ENCODE data around the gene SUV39H1. TPM values are rescaled to one million over a fixed set of nuclear protein-coding genes. Genes with fewer than 3 reads are reported as not detected.
"Not testable (repeated sequence)": the region's sequence is repeated elsewhere in the genome, so short reads cannot be mapped to it uniquely, and the experiment has no call there.

SUV39H1 gene
- total RNA-seq, 1 donor from 2014 or later, result 2.6 TPM

GRCh38 chrX:48667509-48667908 is 29.0 kb upstream of the SUV39H1 start:
- Histone ChIP-seq H3K4me1 (ENCODE audit: control insufficient read depth in 3 of 3, insufficient read depth in 3 of 3, low read length in 3 of 3) (no peaks in the 10 kb centered on the region), H3K27ac (ENCODE audit: low read depth, low read length) (no peak overlapping the region), H3K4me3 (ENCODE audit: low read length in 3 of 3) (no peak overlapping the region), H3K36me3 (ENCODE audit: control insufficient read depth in 3 of 3, insufficient read depth in 3 of 3, low read length in 3 of 3) (no peaks in the 10 kb centered on the region), H3K27me3 (ENCODE audit: control insufficient read depth in 3 of 3, insufficient read depth in 3 of 3, low read length in 3 of 3) (no peaks in the 10 kb centered on the region), H3K9ac (ENCODE audit: low read depth in 1 of 3, low read length in 3 of 3) (no peak overlapping the region), H3K9me3 (ENCODE audit: control insufficient read depth in 3 of 3, low read length in 3 of 3) (no peaks in the 10 kb centered on the region)

GRCh38 chrX:48668187-48668586 is 28.3 kb upstream of the SUV39H1 start:
- not testable (repeated sequence) for H3K27ac ChIP-seq (ENCODE audit: low read depth, low read length); H3K9me3 ChIP-seq (ENCODE audit: control insufficient read depth in 3 of 3, low read length in 3 of 3); H3K9ac ChIP-seq (ENCODE audit: low read depth in 1 of 3, low read length in 3 of 3); H3K4me1 ChIP-seq (ENCODE audit: control insufficient read depth in 3 of 3, insufficient read depth in 3 of 3, low read length in 3 of 3); H3K36me3 ChIP-seq (ENCODE audit: control insufficient read depth in 3 of 3, insufficient read depth in 3 of 3, low read length in 3 of 3); H3K4me3 ChIP-seq (ENCODE audit: low read length in 3 of 3); H3K27me3 ChIP-seq (ENCODE audit: control insufficient read depth in 3 of 3, insufficient read depth in 3 of 3, low read length in 3 of 3)

GRCh38 chrX:48676106-48676892 is 20.2 kb upstream of the SUV39H1 start:
- Histone ChIP-seq H3K36me3 (ENCODE audit: control insufficient read depth in 3 of 3, insufficient read depth in 3 of 3, low read length in 3 of 3) (no peaks in the 10 kb centered on the region), H3K4me3 (ENCODE audit: low read length in 3 of 3) (peak overlapping the region; percentile 83 to 85 (median 83))

GRCh38 chrX:48676893-48677270 is 19.7 kb upstream of the SUV39H1 start:
- peak overlapping the region; percentile 84 to 88 (median 86) for H3K9ac ChIP-seq (ENCODE audit: low read depth in 1 of 3, low read length in 3 of 3)
- H3K4me1 ChIP-seq (ENCODE audit: control insufficient read depth in 3 of 3, insufficient read depth in 3 of 3, low read length in 3 of 3), result peaks cover 4 to 5% (median 5%) of the 10 kb centered on the region in 3 donors
- no peaks in the 10 kb centered on the region for H3K9me3 ChIP-seq (ENCODE audit: control insufficient read depth in 3 of 3, low read length in 3 of 3)
- peak overlapping the region; percentile 76 for H3K27ac ChIP-seq (ENCODE audit: low read depth, low read length)
- H3K27me3 ChIP-seq (ENCODE audit: control insufficient read depth in 3 of 3, insufficient read depth in 3 of 3, low read length in 3 of 3), result no peaks in the 10 kb centered on the region
- H3K4me3 ChIP-seq (ENCODE audit: low read length in 3 of 3), result peak overlapping the region; percentile 78 to 83 (median 80)
- no peaks in the 10 kb centered on the region for H3K36me3 ChIP-seq (ENCODE audit: control insufficient read depth in 3 of 3, insufficient read depth in 3 of 3, low read length in 3 of 3)

More at GRCh38 chrX:48676106-48676892, 20.2 kb upstream of the SUV39H1 start:
- peak overlapping the region; percentile 76 for H3K27ac ChIP-seq (ENCODE audit: low read depth, low read length)
- peaks cover 4 to 5% (median 5%) of the 10 kb centered on the region in 3 donors for H3K4me1 ChIP-seq (ENCODE audit: control insufficient read depth in 3 of 3, insufficient read depth in 3 of 3, low read length in 3 of 3)
- no peaks in the 10 kb centered on the region for H3K9me3 ChIP-seq (ENCODE audit: control insufficient read depth in 3 of 3, low read length in 3 of 3)
- no peaks in the 10 kb centered on the region for H3K27me3 ChIP-seq (ENCODE audit: control insufficient read depth in 3 of 3, insufficient read depth in 3 of 3, low read length in 3 of 3)
- H3K9ac ChIP-seq (ENCODE audit: low read depth in 1 of 3, low read length in 3 of 3), result peak overlapping the region; percentile 88 to 92 (median 88)

- Histone ChIP-seq H3K27me3 (ENCODE audit: control insufficient read depth in 3 of 3, insufficient read depth in 3 of 3, low read length in 3 of 3) (no peaks in the 10 kb centered on the region), H3K36me3 (ENCODE audit: control insufficient read depth in 3 of 3, insufficient read depth in 3 of 3, low read length in 3 of 3) (no peaks in the 10 kb centered on the region), H3K4me3 (ENCODE audit: low read length in 3 of 3) (peak overlapping the region; percentile 6 to 83 (median 78)), H3K4me1 (ENCODE audit: control insufficient read depth in 3 of 3, insufficient read depth in 3 of 3, low read length in 3 of 3) (peaks cover 4 to 5% (median 5%) of the 10 kb centered on the region in 3 donors), H3K27ac (ENCODE audit: low read depth, low read length) (no peak overlapping the region), H3K9ac (ENCODE audit: low read depth in 1 of 3, low read length in 3 of 3) (peak overlapping the region in 2 of 3 donors; percentile 86 to 88), H3K9me3 (ENCODE audit: control insufficient read depth in 3 of 3, low read length in 3 of 3) (no peaks in the 10 kb centered on the region)
These were observed 19.0 kb upstream of the SUV39H1 start for GRCh38 chrX:48677516-48677915.

- not testable (repeated sequence) for H3K27ac ChIP-seq (ENCODE audit: low read depth, low read length); H3K36me3 ChIP-seq (ENCODE audit: control insufficient read depth in 3 of 3, insufficient read depth in 3 of 3, low read length in 3 of 3); H3K4me3 ChIP-seq (ENCODE audit: low read length in 3 of 3)
These were observed 16.1 kb upstream of the SUV39H1 start for GRCh38 chrX:48680467-48680866.

GRCh38 chrX:48680925-48681324 is 15.6 kb upstream of the SUV39H1 start:
- not testable (repeated sequence) for H3K4me1 ChIP-seq (ENCODE audit: control insufficient read depth in 3 of 3, insufficient read depth in 3 of 3, low read length in 3 of 3); H3K36me3 ChIP-seq (ENCODE audit: control insufficient read depth in 3 of 3, insufficient read depth in 3 of 3, low read length in 3 of 3); H3K27ac ChIP-seq (ENCODE audit: low read depth, low read length); H3K27me3 ChIP-seq (ENCODE audit: control insufficient read depth in 3 of 3, insufficient read depth in 3 of 3, low read length in 3 of 3); H3K9me3 ChIP-seq (ENCODE audit: control insufficient read depth in 3 of 3, low read length in 3 of 3); H3K9ac ChIP-seq (ENCODE audit: low read depth in 1 of 3, low read length in 3 of 3); H3K4me3 ChIP-seq (ENCODE audit: low read length in 3 of 3)

More at GRCh38 chrX:48680467-48680866, 16.1 kb upstream of the SUV39H1 start:
- not testable (repeated sequence) for H3K4me1 ChIP-seq (ENCODE audit: control insufficient read depth in 3 of 3, insufficient read depth in 3 of 3, low read length in 3 of 3); H3K9me3 ChIP-seq (ENCODE audit: control insufficient read depth in 3 of 3, low read length in 3 of 3); H3K27me3 ChIP-seq (ENCODE audit: control insufficient read depth in 3 of 3, insufficient read depth in 3 of 3, low read length in 3 of 3); H3K9ac ChIP-seq (ENCODE audit: low read depth in 1 of 3, low read length in 3 of 3)

GRCh38 chrX:48681539-48682183 is 14.9 kb upstream of the SUV39H1 start:
- peaks cover 0 to 5% (median 4%) of the 10 kb centered on the region in 3 donors for H3K4me1 ChIP-seq (ENCODE audit: control insufficient read depth in 3 of 3, insufficient read depth in 3 of 3, low read length in 3 of 3)
- no peaks in the 10 kb centered on the region for H3K9me3 ChIP-seq (ENCODE audit: control insufficient read depth in 3 of 3, low read length in 3 of 3)
- peaks cover 0 to 13% (median 3%) of the 10 kb centered on the region in 3 donors for H3K27me3 ChIP-seq (ENCODE audit: control insufficient read depth in 3 of 3, insufficient read depth in 3 of 3, low read length in 3 of 3)
- H3K4me3 ChIP-seq (ENCODE audit: low read length in 3 of 3), result no peak overlapping the region
- no peak overlapping the region for H3K9ac ChIP-seq (ENCODE audit: low read depth in 1 of 3, low read length in 3 of 3)
- no peak overlapping the region for H3K27ac ChIP-seq (ENCODE audit: low read depth, low read length)
- no peaks in the 10 kb centered on the region for H3K36me3 ChIP-seq (ENCODE audit: control insufficient read depth in 3 of 3, insufficient read depth in 3 of 3, low read length in 3 of 3)

- not testable (repeated sequence) for H3K27ac ChIP-seq (ENCODE audit: low read depth, low read length); H3K4me3 ChIP-seq (ENCODE audit: low read length in 3 of 3)
These were observed 13.7 kb upstream of the SUV39H1 start for GRCh38 chrX:48682795-48683194.

GRCh38 chrX:48683411-48683982 is 13.0 kb upstream of the SUV39H1 start, which contains the start of gene WAS:
WAS (plus strand) TSS chrX:48683799; CDS start chrX:48683854, 55 bp downstream.
- Histone ChIP-seq H3K9ac (ENCODE audit: low read depth in 1 of 3, low read length in 3 of 3) (no peak within 1 kb of the TSS), H3K27ac (ENCODE audit: low read depth, low read length) (peak within 1 kb of the TSS; percentile 19), H3K4me3 (ENCODE audit: low read length in 3 of 3) (peak within 1 kb of the TSS in 1 of 3 donors; percentile 27), H3K9me3 (ENCODE audit: control insufficient read depth in 3 of 3, low read length in 3 of 3) (no peaks in the 10 kb centered on the region), H3K4me1 (ENCODE audit: control insufficient read depth in 3 of 3, insufficient read depth in 3 of 3, low read length in 3 of 3) (no peaks in the 10 kb centered on the region), H3K36me3 (ENCODE audit: control insufficient read depth in 3 of 3, insufficient read depth in 3 of 3, low read length in 3 of 3) (no peaks in the 10 kb centered on the region), H3K27me3 (ENCODE audit: control insufficient read depth in 3 of 3, insufficient read depth in 3 of 3, low read length in 3 of 3) (peaks cover 0 to 21% (median 9%) of the 10 kb centered on the region in 3 donors)

More at GRCh38 chrX:48682795-48683194, 13.7 kb upstream of the SUV39H1 start:
- peaks cover 0 to 21% (median 9%) of the 10 kb centered on the region in 3 donors for H3K27me3 ChIP-seq (ENCODE audit: control insufficient read depth in 3 of 3, insufficient read depth in 3 of 3, low read length in 3 of 3)
- not testable (repeated sequence) for H3K36me3 ChIP-seq (ENCODE audit: control insufficient read depth in 3 of 3, insufficient read depth in 3 of 3, low read length in 3 of 3); H3K9ac ChIP-seq (ENCODE audit: low read depth in 1 of 3, low read length in 3 of 3); H3K9me3 ChIP-seq (ENCODE audit: control insufficient read depth in 3 of 3, low read length in 3 of 3); H3K4me1 ChIP-seq (ENCODE audit: control insufficient read depth in 3 of 3, insufficient read depth in 3 of 3, low read length in 3 of 3)

Measured in skeletal muscle tissue (tissue), 4 donors.